ENCODE data around the gene RPAP3.

- TF ChIP-seq POLR2A (IDR thresholded peaks at IDR 0.05) = no peak
- no peak for TF ChIP-seq POLR2AphosphoS5 (IDR thresholded peaks at IDR 0.05)
Measured at GRCh38 chr12:47714826-47715386, 9.1 kb upstream of the RPAP3 start.

Measured in suprapubic skin (tissue), 4 donors.